ENCODE measurements around the gene STAU1. TPM values are rescaled to one million over a fixed set of nuclear protein-coding genes. Genes with fewer than 3 reads are reported as not detected.
A peak's percentile ranks its signal among the peaks of the same experiment; 100 is the strongest.
"Not testable (repeated sequence)": the region's sequence is repeated elsewhere in the genome, so short reads cannot be mapped to it uniquely, and the experiment has no call there.

STAU1 gene
- total and polyA plus RNA-seq, 5 donors from 2014 or later: 29.6 to 67.6 (median 39.1) TPM

- Mint-ChIP-seq H3K27me3 (no peaks in the 10 kb centered on the region), H3K36me3 (peaks cover 35% of the 10 kb centered on the region), H3K27ac (peak overlapping the region in 2 of 3 donors; percentile 21 to 22), H3K4me1 (peaks cover 14 to 30% (median 23%) of the 10 kb centered on the region in 4 donors), H3K4me3 (no peak overlapping the region), H3K9me3 (no peaks in the 10 kb centered on the region)
- Histone ChIP-seq H3K27ac (ENCODE audit: insufficient read depth, low read length, poor library complexity, severe bottlenecking) (no peak overlapping the region), H3K9me3 (ENCODE audit: control insufficient read depth in 2 of 2, low read length in 2 of 2) (no peaks in the 10 kb centered on the region), H3K36me3 (ENCODE audit: control insufficient read depth, insufficient read depth, low read length) (peaks cover 70% of the 10 kb centered on the region), H3K27me3 (ENCODE audit: control insufficient read depth, insufficient read depth, low read length) (no peaks in the 10 kb centered on the region), H3K4me3 (ENCODE audit: low read depth, low read length) (no peak overlapping the region), H3K4me1 (ENCODE audit: control insufficient read depth, insufficient read depth, low read length, poor library complexity, severe bottlenecking) (no peaks in the 10 kb centered on the region)
- DNase-seq (no peak), ATAC-seq (ENCODE audit: low read depth in 2 of 2) (no peak)
Measured at GRCh38 chr20:49147296-49147695, 40.8 kb downstream of the STAU1 start.

DNA sequence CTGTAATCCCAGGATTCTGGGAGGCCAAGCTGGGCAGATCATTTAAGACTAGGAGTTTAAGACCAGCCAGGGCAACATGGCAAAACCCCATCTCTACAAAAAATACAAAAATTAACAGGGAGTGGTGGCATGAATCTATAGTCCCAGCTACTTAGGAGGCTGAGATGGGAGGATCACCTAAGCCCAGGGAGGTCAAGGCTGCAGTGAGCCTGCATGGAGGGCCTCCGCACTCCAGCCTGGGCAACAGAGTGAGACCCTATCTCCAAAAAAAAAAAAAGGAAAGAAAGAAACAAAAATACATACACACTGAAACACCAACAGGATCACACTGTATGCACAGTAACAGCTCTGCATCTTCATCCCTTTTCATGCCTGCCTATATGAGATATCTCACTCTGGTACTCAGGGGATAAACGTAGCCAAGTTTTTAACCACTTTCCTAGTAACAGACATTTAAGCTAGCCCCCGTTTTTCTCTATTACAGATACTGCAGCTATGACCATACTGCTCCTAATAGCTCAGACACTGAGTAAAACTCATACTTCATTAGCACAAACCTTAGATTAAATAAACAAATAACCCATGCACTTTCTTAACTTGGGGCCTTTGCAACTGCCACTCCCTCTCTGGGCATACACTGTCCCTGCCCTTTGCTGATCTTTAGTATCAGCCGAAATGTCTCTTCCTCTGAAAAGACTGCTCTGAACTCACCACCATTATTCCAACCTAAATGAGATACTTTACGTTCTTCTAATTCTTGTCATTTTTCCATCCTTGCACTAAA, 41.5 kb downstream of the STAU1 start:
- Histone ChIP-seq H3K4me3 (ENCODE audit: low read depth, low read length) (no peak overlapping the region), H3K27me3 (ENCODE audit: control insufficient read depth, insufficient read depth, low read length) (no peaks in the 10 kb centered on the region), H3K9me3 (ENCODE audit: control insufficient read depth in 2 of 2, low read length in 2 of 2) (no peaks in the 10 kb centered on the region), H3K27ac (ENCODE audit: insufficient read depth, low read length, poor library complexity, severe bottlenecking) (no peak overlapping the region), H3K4me1 (ENCODE audit: control insufficient read depth, insufficient read depth, low read length, poor library complexity, severe bottlenecking) (no peaks in the 10 kb centered on the region), H3K36me3 (ENCODE audit: control insufficient read depth, insufficient read depth, low read length) (peaks cover 64% of the 10 kb centered on the region)
- no peaks in the 10 kb centered on the region for H3K9me3 Mint-ChIP-seq
- peak overlapping the region in 2 of 3 donors; percentile 21 to 56 for H3K27ac Mint-ChIP-seq
- DNase-seq: no peak
- peaks cover 14 to 30% (median 23%) of the 10 kb centered on the region in 4 donors for H3K4me1 Mint-ChIP-seq
- no peaks in the 10 kb centered on the region for H3K27me3 Mint-ChIP-seq
- peaks cover 35% of the 10 kb centered on the region for H3K36me3 Mint-ChIP-seq
- no peak for ATAC-seq (ENCODE audit: low read depth in 2 of 2)
- no peak overlapping the region for H3K4me3 Mint-ChIP-seq

GRCh38 chr20:49140834-49141233, 47.3 kb downstream of the STAU1 start:
- Histone ChIP-seq H3K27me3 (ENCODE audit: control insufficient read depth, insufficient read depth, low read length) (no peaks in the 10 kb centered on the region), H3K4me3 (ENCODE audit: low read depth, low read length) (no peak overlapping the region), H3K36me3 (ENCODE audit: control insufficient read depth, insufficient read depth, low read length) (peaks cover 47% of the 10 kb centered on the region), H3K9me3 (ENCODE audit: control insufficient read depth in 2 of 2, low read length in 2 of 2) (no peaks in the 10 kb centered on the region), H3K4me1 (ENCODE audit: control insufficient read depth, insufficient read depth, low read length, poor library complexity, severe bottlenecking) (no peaks in the 10 kb centered on the region), H3K27ac (ENCODE audit: insufficient read depth, low read length, poor library complexity, severe bottlenecking) (no peak overlapping the region)
- H3K4me1 Mint-ChIP-seq: peaks cover 22 to 33% (median 26%) of the 10 kb centered on the region in 4 donors
- no peaks in the 10 kb centered on the region for H3K27me3 Mint-ChIP-seq
- H3K4me3 Mint-ChIP-seq: no peak overlapping the region
- DNase-seq (no peak), ATAC-seq (ENCODE audit: low read depth in 2 of 2) (no peak)
- peaks cover 20% of the 10 kb centered on the region for H3K36me3 Mint-ChIP-seq
- H3K9me3 Mint-ChIP-seq: no peaks in the 10 kb centered on the region
- peak overlapping the region in 1 of 3 donors; percentile 59 for H3K27ac Mint-ChIP-seq

GRCh38 chr20:49140411-49140810, 47.7 kb downstream of the STAU1 start:
- Mint-ChIP-seq H3K27ac (peak overlapping the region in 2 of 3 donors; percentile 59 to 66), H3K4me3 (no peak overlapping the region), H3K27me3 (no peaks in the 10 kb centered on the region), H3K4me1 (peaks cover 22 to 33% (median 26%) of the 10 kb centered on the region in 4 donors), H3K36me3 (peaks cover 22% of the 10 kb centered on the region), H3K9me3 (no peaks in the 10 kb centered on the region)
- no peaks in the 10 kb centered on the region for H3K9me3 ChIP-seq (ENCODE audit: control insufficient read depth in 2 of 2, low read length in 2 of 2)
- no peak for ATAC-seq (ENCODE audit: low read depth in 2 of 2)
- H3K4me3 ChIP-seq (ENCODE audit: low read depth, low read length): no peak overlapping the region
- no peak for DNase-seq
- H3K27ac ChIP-seq (ENCODE audit: insufficient read depth, low read length, poor library complexity, severe bottlenecking): no peak overlapping the region
- H3K4me1 ChIP-seq (ENCODE audit: control insufficient read depth, insufficient read depth, low read length, poor library complexity, severe bottlenecking): no peaks in the 10 kb centered on the region
- H3K27me3 ChIP-seq (ENCODE audit: control insufficient read depth, insufficient read depth, low read length): no peaks in the 10 kb centered on the region
- H3K36me3 ChIP-seq (ENCODE audit: control insufficient read depth, insufficient read depth, low read length): peaks cover 52% of the 10 kb centered on the region

- ATAC-seq (ENCODE audit: low read depth in 2 of 2): no peak
- no peak overlapping the region for H3K4me3 Mint-ChIP-seq
- H3K9me3 Mint-ChIP-seq: no peaks in the 10 kb centered on the region
Measured at GRCh38 chr20:49138431-49138830, 49.7 kb downstream of the STAU1 start.

GRCh38 chr20:49136817-49137571, 51.1 kb downstream of the STAU1 start:
- no peaks in the 10 kb centered on the region for H3K27me3 Mint-ChIP-seq
- H3K9me3 Mint-ChIP-seq: no peaks in the 10 kb centered on the region
- no peaks in the 10 kb centered on the region for H3K9me3 ChIP-seq (ENCODE audit: control insufficient read depth in 2 of 2, low read length in 2 of 2)
- H3K4me1 Mint-ChIP-seq: peaks cover 18 to 25% (median 21%) of the 10 kb centered on the region in 4 donors
- no peaks in the 10 kb centered on the region for H3K4me1 ChIP-seq (ENCODE audit: control insufficient read depth, insufficient read depth, low read length, poor library complexity, severe bottlenecking)
- ATAC-seq (ENCODE audit: low read depth in 2 of 2) (no peak), DNase-seq (no peak)
- no peak overlapping the region for H3K27ac ChIP-seq (ENCODE audit: insufficient read depth, low read length, poor library complexity, severe bottlenecking)
- H3K27me3 ChIP-seq (ENCODE audit: control insufficient read depth, insufficient read depth, low read length): no peaks in the 10 kb centered on the region
- peaks cover 28% of the 10 kb centered on the region for H3K36me3 Mint-ChIP-seq
- H3K4me3 Mint-ChIP-seq: no peak overlapping the region
- peaks cover 56% of the 10 kb centered on the region for H3K36me3 ChIP-seq (ENCODE audit: control insufficient read depth, insufficient read depth, low read length)
- H3K27ac Mint-ChIP-seq: no peak overlapping the region
- no peak overlapping the region for H3K4me3 ChIP-seq (ENCODE audit: low read depth, low read length)

More at GRCh38 chr20:49138431-49138830, 49.7 kb downstream of the STAU1 start:
- H3K4me3 ChIP-seq (ENCODE audit: low read depth, low read length): no peak overlapping the region
- DNase-seq: no peak
- H3K27ac ChIP-seq (ENCODE audit: insufficient read depth, low read length, poor library complexity, severe bottlenecking): no peak overlapping the region
- H3K27me3 Mint-ChIP-seq: no peaks in the 10 kb centered on the region
- H3K9me3 ChIP-seq (ENCODE audit: control insufficient read depth in 2 of 2, low read length in 2 of 2): no peaks in the 10 kb centered on the region
- no peaks in the 10 kb centered on the region for H3K4me1 ChIP-seq (ENCODE audit: control insufficient read depth, insufficient read depth, low read length, poor library complexity, severe bottlenecking)
- peaks cover 31% of the 10 kb centered on the region for H3K36me3 Mint-ChIP-seq
- H3K36me3 ChIP-seq (ENCODE audit: control insufficient read depth, insufficient read depth, low read length): peaks cover 55% of the 10 kb centered on the region
- H3K27ac Mint-ChIP-seq: peak overlapping the region in 1 of 3 donors; percentile 29
- H3K4me1 Mint-ChIP-seq: peaks cover 15 to 22% (median 18%) of the 10 kb centered on the region in 4 donors
- H3K27me3 ChIP-seq (ENCODE audit: control insufficient read depth, insufficient read depth, low read length): no peaks in the 10 kb centered on the region

- H3K9me3 ChIP-seq (ENCODE audit: control insufficient read depth in 2 of 2, low read length in 2 of 2); H3K27ac Mint-ChIP-seq; H3K27me3 Mint-ChIP-seq; DNase-seq; H3K4me3 ChIP-seq (ENCODE audit: low read depth, low read length); H3K27ac ChIP-seq (ENCODE audit: insufficient read depth, low read length, poor library complexity, severe bottlenecking); ATAC-seq (ENCODE audit: low read depth in 2 of 2); H3K4me1 ChIP-seq (ENCODE audit: control insufficient read depth, insufficient read depth, low read length, poor library complexity, severe bottlenecking); H3K9me3 Mint-ChIP-seq; H3K27me3 ChIP-seq (ENCODE audit: control insufficient read depth, insufficient read depth, low read length); H3K4me3 Mint-ChIP-seq: not testable (repeated sequence)
- Mint-ChIP-seq H3K36me3 (peaks cover 25% of the 10 kb centered on the region), H3K4me1 (peaks cover 15 to 30% (median 18%) of the 10 kb centered on the region in 4 donors)
- peaks cover 62% of the 10 kb centered on the region for H3K36me3 ChIP-seq (ENCODE audit: control insufficient read depth, insufficient read depth, low read length)
Measured at GRCh38 chr20:49134797-49135196, 53.3 kb downstream of the STAU1 start.

Measured in CD4-positive, CD25-positive, alpha-beta regulatory T cell (primary cell).